HepG2 (cell line): ENCODE measurements around the gene LYRM2. TPM values are rescaled to one million over a fixed set of nuclear protein-coding genes. Genes with fewer than 3 reads are reported as not detected.

ENCODE experiments used
- ATAC-seq: fragments of 200-7000 bp; cut with Tn5 transposase; 3 replicates; pipeline ENCODE4 v1.9.1; 2020; ENCODE audit warnings: mild to moderate bottlenecking, moderate library complexity
- BruUV-seq: library from RNA; stranded (reverse); fragments of 400-500 nt; replicated peaks from 2 replicates; lab custom pipeline; 2021; lab: Mats Ljungman, UMichigan
- CTCF ChIA-PET: fragments of 300-600 bp; formaldehyde crosslinking; extraction: SDS; loops from one replicate; lab custom pipeline; 2021; ENCODE audit warnings: low total read pairs, inconsistent platforms, low intra/inter-chr PET ratio; lab: Yijun Ruan, JAX
- POLR2A ChIA-PET: fragments of 350-600 bp; sonication (Branson Sonifier 250); formaldehyde crosslinking; loops from one replicate; lab custom pipeline; 2020; ENCODE audit warnings: antibody characterized with exemption, inconsistent platforms; lab: Yijun Ruan, JAX
- DNase-seq: peaks from one replicate; pipeline ENCODE4 v3.0.0-alpha.2; 2015; ENCODE audit warnings: low spot score
- FAIRE-seq: peaks from 3 replicates; lab custom pipeline; 2011; peaks lifted over from hg19 to GRCh38; lab: Jason Lieb, UNC
- H2AFZ ChIP-seq: one replicate; pipeline ENCODE4 v1.6.1; 2011; ENCODE audit warnings: low read length, inconsistent platforms
- H3K27ac ChIP-seq: fragments of 300-600 bp; 3 replicates; pipeline ENCODE4 v1.8.0; 2011; ENCODE audit warnings: mixed run types, mild to moderate bottlenecking, mixed read lengths, low read length, inconsistent platforms; ENCODE audit not compliant: insufficient read depth; ENCODE audit errors: extremely low read length
- H3K27me3 ChIP-seq, 2 experiments: fragments of 200-600 bp in 1 of 2; 2 replicates in 1 of 2; 3 replicates in 1 of 2; pipeline versions ENCODE4 v1.6.0 to v1.8.0; 2011; ENCODE audit warnings: low read length in 2 of 2, mild to moderate bottlenecking in 2 of 2, moderate library complexity in 2 of 2, inconsistent platforms in 1 of 2; ENCODE audit not compliant: insufficient read depth in 2 of 2, control insufficient read depth in 1 of 2
- H3K36me3 ChIP-seq, 2 experiments: fragments of 200-600 bp in 1 of 2; replicated peaks in 1 of 2; 2 replicates in 1 of 2; 3 replicates in 1 of 2; pipeline versions ENCODE4 v1.5.1 to v1.8.0; 2011; ENCODE audit warnings: low read length in 2 of 2, inconsistent platforms in 1 of 2; ENCODE audit not compliant: insufficient read depth in 2 of 2, control insufficient read depth in 1 of 2
- H3K4me1 ChIP-seq: 2 replicates; pipeline ENCODE4 v1.5.1; 2012; ENCODE audit warnings: low read length, inconsistent platforms; ENCODE audit not compliant: insufficient read depth
- H3K4me2 ChIP-seq: 2 replicates; pipeline ENCODE4 v1.6.0; 2011; ENCODE audit warnings: low read depth, low read length, inconsistent platforms
- H3K4me3 ChIP-seq, 3 experiments: fragments of 200-600 bp in 1 of 3; sonication (generic), shearing (Covaris generic) in 1 of 3; replicated peaks in 1 of 3; 2 replicates each; pipeline ENCODE4 v1.5.1; 2011 to 2016; ENCODE audit warnings: low read length in 3 of 3, inconsistent platforms in 2 of 3, low read depth in 2 of 3, mild to moderate bottlenecking in 2 of 3, control low read depth in 1 of 3, mixed read lengths in 1 of 3; ENCODE audit not compliant: insufficient read depth in 1 of 3
- H3K79me2 ChIP-seq: one replicate; pipeline ENCODE4 v1.6.1; 2011; ENCODE audit warnings: low read length, inconsistent platforms; ENCODE audit not compliant: insufficient read depth
- H3K9ac ChIP-seq: 2 replicates; pipeline ENCODE4 v1.6.0; 2011; ENCODE audit warnings: mild to moderate bottlenecking, low read depth, low read length, inconsistent platforms; ENCODE audit not compliant: insufficient read depth
- H3K9me3 ChIP-seq: 2 replicates; pipeline ENCODE4 v1.5.1; 2012; ENCODE audit warnings: mild to moderate bottlenecking, low read length
- H4K20me1 ChIP-seq: 2 replicates; pipeline ENCODE4 v1.6.0; 2011; ENCODE audit warnings: inconsistent platforms, mild to moderate bottlenecking, low read length, moderate library complexity; ENCODE audit not compliant: insufficient read depth
- CEBPB ChIP-seq: IDR thresholded peaks from 2 replicates; pipeline ENCODE4 v1.6.1; 2011; ENCODE audit warnings: low read depth, low read length, improper control_type of control experiment, borderline replicate concordance
- FOXO1 ChIP-seq: sonication (generic); formaldehyde crosslinking; IDR thresholded peaks from 2 replicates; pipeline ENCODE4 v1.4.0; 2020; ENCODE audit warnings: missing genetic modification reagents
- MAFF ChIP-seq: IDR thresholded peaks from 2 replicates; pipeline ENCODE4 v1.6.1; 2011; ENCODE audit warnings: low read depth, low read length, improper control_type of control experiment
- MAFK ChIP-seq, 2 experiments: IDR thresholded peaks in 1 of 2; conservative IDR thresholded peaks in 1 of 2; 2 replicates each; pipeline ENCODE4 v1.6.1; 2011; ENCODE audit warnings: improper control_type of control experiment in 2 of 2, low read length in 2 of 2
- TRIM24 ChIP-seq: sonication (generic); formaldehyde crosslinking; IDR thresholded peaks from 2 replicates; pipeline ENCODE4 v1.8.0; 2022; ENCODE audit warnings: mild to moderate bottlenecking, missing genetic modification reagents
- YEATS2 ChIP-seq: sonication (generic); formaldehyde crosslinking; IDR thresholded peaks from 2 replicates; pipeline ENCODE4 v1.4.0; 2020; ENCODE audit warnings: missing genetic modification reagents, borderline replicate concordance
- ZNF230 ChIP-seq: sonication (generic); formaldehyde crosslinking; IDR thresholded peaks from 2 replicates; pipeline ENCODE4 v1.4.0; 2020; ENCODE audit warnings: mild to moderate bottlenecking, missing genetic modification reagents
- WGBS: methylation state at CpG from one replicate; pipeline ENCODE4 v1.1.6; 2017; ENCODE audit warnings: low lambda C conversion rate; 5-methylcytosine and 5-hydroxymethylcytosine counted together
- in situ Hi-C: cut with HindIII; loops from 2 replicates; pipeline ENCODE4 v1.10.0; 2017; ENCODE audit warnings: low pct_unique_long_range_greater_than_20kb; ENCODE audit not compliant: extremely low pct_ligation_motif_present
- intact Hi-C: fragments of 100-400 bp; cut with micrococcal nuclease; formaldehyde crosslinking; loops from one replicate; pipeline ENCODE4 v1.10.0; 2022; ENCODE audit not compliant: unreplicated experiment
- polyA plus RNA-seq, 8 experiments: library from polyadenylated mRNA; depleted of rRNA in 3 of 8; stranded (reverse) in 7 of 8; unstranded in 1 of 8; fragments of >200 nt; fragmentation: Illumina TruSeq in 4 of 8; extraction: Trizol in 4 of 8; gene quantifications; 2 replicates each; pipeline versions ENCODE4 v1.2.1 to v1.2.3, GENCODE V29; 2011 to 2016; ENCODE audit warnings: low read depth in 4 of 8, missing spikeins in 1 of 8, mixed read lengths in 1 of 8; ENCODE audit not compliant: insufficient read depth in 1 of 8
- total RNA-seq, 5 experiments: library from RNA; depleted of rRNA; stranded (reverse); fragments of >200 nt; fragmentation: Illumina TruSeq; extraction: Trizol; gene quantifications; 2 replicates each; pipeline ENCODE4 v1.2.3, GENCODE V29; 2016; ENCODE audit warnings: low read depth in 1 of 5

The LYRM2 gene
- total and polyA plus RNA-seq, 2 of the 13 experiments (the other 11 are each of a cell fraction or from before 2014, with no cell fraction given), result 17.8 to 32.6 TPM

GRCh38 chr6:89675949-89676748 is 37.6 kb upstream of the LYRM2 start:
- no peak overlapping the region for H2AFZ ChIP-seq
- no TSS peak for BruUV-seq

DNA sequence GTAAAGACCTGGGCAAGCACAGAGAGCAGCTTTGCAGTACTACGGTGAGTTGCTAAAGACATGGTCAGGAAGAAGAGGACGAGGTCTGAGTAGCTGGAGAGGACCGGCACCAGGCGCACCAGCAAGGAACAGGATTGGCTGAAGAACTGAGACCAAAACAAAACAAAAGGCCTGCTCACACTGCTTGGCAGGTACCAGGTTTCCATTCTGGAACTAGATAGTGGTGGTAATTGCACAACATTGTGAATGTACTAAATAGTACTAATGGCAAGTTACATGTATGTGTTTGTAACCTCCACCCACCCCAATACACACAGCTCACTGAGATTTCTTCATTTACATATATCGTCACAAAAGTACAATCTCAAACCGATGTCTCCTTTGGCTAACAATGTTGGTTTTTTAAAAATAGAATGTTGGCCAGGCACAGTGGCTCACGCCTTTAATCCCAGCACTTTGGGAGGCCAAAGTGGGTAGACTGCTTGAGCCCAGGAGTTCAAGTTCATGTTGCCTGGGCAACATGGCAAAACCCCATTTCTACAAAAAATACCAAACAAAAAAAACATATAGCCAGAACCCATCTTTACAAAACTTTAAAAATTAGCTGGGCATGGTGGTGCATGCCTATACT is 32.5 kb upstream of the LYRM2 start:
- intact Hi-C loops, result no loop called here
- Histone ChIP-seq H3K4me2 (no peak overlapping the region), H4K20me1 (no peaks in the 10 kb centered on the region), H3K4me3 (no peak overlapping the region), H3K27ac (no peak overlapping the region), H3K4me1 (no peaks in the 10 kb centered on the region), H3K9me3 (no peaks in the 10 kb centered on the region), H3K27me3 (no peaks in the 10 kb centered on the region), H3K79me2 (no peaks in the 10 kb centered on the region), H3K9ac (no peak overlapping the region), H2AFZ (no peak overlapping the region), H3K36me3 (peaks cover 22 to 77% of the 10 kb centered on the region in 2 experiments)
- FAIRE-seq (no peak), ATAC-seq (no peak), DNase-seq (no peak)
- BruUV-seq, result no TSS peak
- TF ChIP-seq TRIM24 (CRISPR knock-in tag), result no peak
- TF ChIP-seq CEBPB, result 0 out of 2 replicates have a peak, but pooled peaks have one; percentile 2
- no peak for TF ChIP-seq YEATS2
- in situ Hi-C loops, result no loop called here
- ChIA-PET CTCF (no interaction called here), POLR2A (no interaction called here)
- 97% methylated on average over 7 of the region's 7 CpGs for WGBS

More at GRCh38 chr6:89675949-89676748, 37.6 kb upstream of the LYRM2 start:
- Histone ChIP-seq H3K36me3 (peaks cover 44 to 92% of the 10 kb centered on the region in 2 experiments), H3K4me2 (no peak overlapping the region), H3K9ac (no peak overlapping the region), H3K9me3 (no peaks in the 10 kb centered on the region), H3K27ac (no peak overlapping the region), H3K27me3 (no peaks in the 10 kb centered on the region), H3K4me3 (no peak overlapping the region), H3K79me2 (no peaks in the 10 kb centered on the region), H4K20me1 (no peaks in the 10 kb centered on the region), H3K4me1 (no peaks in the 10 kb centered on the region)
- TF ChIP-seq FOXO1 (CRISPR knock-in tag) (no peak), ZNF230 (CRISPR knock-in tag) (no peak), MAFK (conservative IDR thresholded peaks at IDR 0.05 in 1 of 2, IDR thresholded peaks at IDR 0.05 in 1 of 2; ENCODE audit: low read length in 2 of 2) (peak; percentile 74 to 86; a peak in 3 of 4 replicates), MAFF (peak; percentile 80)
- DNase-seq, result no peak
- no peak for ATAC-seq
- in situ Hi-C loops (no loop called here), intact Hi-C loops (no loop called here)
- ChIA-PET CTCF (no interaction called here), POLR2A (no interaction called here)
- WGBS, result 98% methylated on average over 7 of the region's 7 CpGs
- no peak for FAIRE-seq
